ENCODE measurements around the gene GALNT18.
"Not testable (repeated sequence)": the region's sequence is repeated elsewhere in the genome, so short reads cannot be mapped to it uniquely, and the experiment has no call there.

Gene GALNT18

DNA sequence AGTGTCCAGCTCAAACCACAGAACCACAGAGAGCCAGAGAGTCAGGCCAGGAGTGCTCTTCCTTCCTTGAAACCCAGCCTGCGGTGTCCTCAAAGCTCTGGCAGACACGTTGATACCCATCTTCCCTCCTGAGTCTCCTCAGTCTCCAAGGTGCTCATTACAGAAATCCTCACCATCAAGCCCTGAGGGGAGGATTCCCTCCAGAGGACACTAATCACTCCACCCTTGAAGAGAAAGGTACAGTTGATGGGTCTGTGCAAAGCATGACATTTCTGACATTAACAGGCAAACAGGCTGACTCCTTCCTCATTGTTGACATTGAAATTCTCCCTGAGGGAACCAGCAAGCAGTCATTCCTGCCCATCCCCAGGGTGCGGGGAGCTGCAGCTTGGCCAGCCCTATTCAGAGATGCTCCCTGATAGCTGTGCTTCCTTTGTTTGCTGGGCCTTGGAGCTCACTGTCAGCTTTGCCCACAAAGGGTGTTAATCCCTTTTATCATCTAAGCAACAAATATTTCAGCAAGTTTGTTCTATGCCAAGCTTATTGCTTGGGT, 167.1 kb downstream of the GALNT18 start:
- DNase-seq, result no peak

DNA sequence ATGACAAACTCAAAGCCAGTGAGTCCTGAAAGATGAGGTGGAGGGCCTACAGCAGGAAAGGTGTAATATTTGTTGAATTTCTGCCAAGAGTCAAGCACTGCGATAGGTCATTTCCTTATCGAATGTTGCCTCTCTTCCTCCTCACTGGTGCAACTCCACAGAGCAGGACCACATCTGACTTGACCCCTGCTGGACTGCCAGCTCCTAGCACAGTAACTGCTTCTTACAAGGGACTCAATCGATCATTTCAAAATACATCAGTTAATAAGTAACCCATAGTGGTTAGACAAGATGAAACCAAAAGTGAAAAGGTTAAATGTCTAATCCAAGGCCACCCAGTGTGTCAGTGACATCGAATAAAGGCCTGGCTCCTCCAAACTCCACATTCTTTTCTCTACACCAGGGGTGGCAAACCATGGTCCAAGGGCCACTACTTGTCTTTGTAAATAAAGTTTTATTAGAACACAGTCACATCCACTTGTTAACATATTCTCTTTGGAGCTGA, 170.3 kb downstream of the GALNT18 start:
- no peak for DNase-seq

DNA sequence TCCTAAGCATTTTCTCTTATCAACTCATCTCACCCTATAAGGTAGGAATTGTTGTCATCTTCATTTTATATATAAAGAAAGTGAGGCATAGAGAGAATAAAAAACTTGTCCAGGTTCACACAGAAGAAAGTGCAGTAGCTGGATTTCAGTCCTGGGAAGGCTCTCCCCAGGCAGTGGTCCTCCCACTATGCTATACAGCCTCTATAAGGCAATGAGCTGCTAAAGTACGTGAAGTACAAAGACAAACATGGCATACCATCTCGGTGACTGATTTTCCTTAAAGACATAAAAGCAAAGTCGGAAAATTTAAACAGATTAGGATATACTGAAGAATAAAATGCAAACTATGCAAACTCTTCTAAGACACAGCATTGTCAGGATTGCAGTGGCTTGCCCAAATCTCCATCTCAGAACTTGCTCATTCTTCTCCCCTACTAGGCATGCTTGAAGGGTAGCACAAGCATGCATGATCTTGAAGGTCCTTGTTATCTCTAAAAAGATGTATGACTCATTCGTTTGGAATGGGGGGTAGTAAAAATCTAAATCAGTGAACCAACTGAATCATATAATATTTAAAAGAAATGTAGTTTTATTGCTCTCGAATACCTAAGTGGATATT, 171.0 kb downstream of the GALNT18 start:
- no peak for DNase-seq

DNA sequence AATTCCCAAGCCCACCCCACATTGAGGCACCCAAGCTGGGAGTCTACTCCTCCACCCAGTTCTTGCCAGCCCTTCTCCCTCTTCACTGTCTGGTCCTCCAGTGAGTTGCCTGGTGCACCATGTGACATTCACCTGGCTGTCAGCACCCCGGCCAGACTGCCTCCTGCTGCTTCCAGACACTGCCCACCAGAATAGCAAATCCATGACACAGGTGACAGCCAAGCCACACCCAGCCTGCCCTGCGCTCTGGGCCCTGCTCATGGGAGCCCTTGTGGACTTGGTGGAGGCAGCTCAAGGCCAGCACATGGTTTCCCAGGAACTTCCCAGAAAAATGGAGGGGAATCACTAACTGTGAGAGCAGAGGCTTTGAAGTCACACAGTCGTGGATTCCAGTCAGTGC, 172.5 kb downstream of the GALNT18 start:
- DNase-seq, result no peak

DNA sequence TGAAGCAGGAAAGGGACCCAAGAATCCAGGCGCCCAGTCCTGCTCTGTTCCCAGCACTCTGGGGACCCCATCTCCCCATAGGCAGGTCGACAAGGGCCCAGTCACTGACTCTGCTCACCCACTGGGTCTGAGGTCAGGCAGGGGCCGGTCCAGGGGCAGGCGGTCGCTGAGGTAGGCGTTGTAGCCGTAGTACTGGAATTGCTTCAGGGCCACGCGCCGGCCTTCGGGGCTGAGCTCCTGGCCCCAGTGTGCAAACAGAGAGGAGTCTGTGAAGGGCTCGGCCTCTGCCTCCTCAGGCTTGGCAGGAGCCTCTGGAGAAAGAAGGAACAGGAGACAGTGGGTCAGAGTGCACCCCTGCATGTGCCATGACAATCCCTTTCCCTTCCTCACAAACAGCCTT, 173.2 kb downstream of the GALNT18 start:
- DNase-seq, result no peak

DNA sequence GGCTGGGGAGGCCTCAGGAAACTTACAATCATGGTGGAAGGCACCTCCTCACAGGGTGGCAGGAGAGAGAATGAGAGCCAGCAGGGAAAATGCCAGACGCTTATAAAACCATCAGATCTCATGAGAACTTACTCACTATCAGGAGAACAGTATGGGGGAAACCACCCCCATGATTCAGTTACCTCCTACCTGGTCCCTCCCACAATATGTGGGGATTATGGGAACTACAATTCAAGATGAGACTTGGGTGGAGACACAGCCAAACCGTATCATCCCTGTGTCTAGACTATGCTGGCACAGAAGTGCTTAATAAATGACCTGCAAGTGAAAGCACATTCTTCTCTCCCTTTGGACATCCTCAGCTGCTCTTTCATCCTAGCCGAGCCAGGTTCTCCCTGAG, 174.2 kb downstream of the GALNT18 start:
- DNase-seq, result not testable (repeated sequence)

DNA sequence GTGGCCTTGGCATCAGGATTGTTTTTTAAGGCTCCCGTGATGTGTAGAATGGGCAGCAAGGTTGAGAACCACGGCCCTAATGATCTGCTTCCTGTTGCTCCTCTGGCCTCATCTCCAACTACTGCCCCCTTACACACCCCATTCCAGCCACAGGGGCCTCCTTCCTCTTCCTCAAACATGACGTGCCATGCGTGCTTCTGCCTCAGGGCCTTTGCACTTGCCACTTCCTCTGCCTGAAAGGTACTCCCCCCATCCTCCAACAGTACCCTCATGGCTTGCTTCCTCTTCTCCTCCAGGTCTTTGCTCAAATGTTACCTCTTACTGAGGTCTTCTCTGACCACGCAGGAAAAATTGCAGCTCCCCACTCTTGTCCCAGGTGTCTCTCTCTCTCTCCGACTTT, 174.8 kb downstream of the GALNT18 start:
- no peak for DNase-seq

DNA sequence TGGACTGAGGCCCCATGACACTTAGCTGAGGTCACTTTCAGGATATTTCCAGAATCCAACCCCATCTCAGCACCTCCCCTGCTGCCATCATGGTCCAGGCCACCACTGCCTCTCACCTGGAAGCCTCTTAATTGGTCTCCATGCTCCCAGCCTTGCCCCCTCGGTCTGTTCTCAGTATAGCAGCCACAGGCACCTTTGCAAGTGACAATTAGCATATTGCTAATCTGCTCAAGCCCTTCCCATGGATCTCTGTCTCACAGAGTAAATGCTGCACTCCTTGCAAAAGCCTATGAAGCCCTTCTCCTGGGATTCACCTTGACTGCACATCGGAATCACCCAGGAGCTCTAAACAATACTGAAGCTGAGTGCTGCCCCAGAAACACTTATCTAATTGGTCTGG, 175.2 kb downstream of the GALNT18 start:
- no peak for DNase-seq

DNA sequence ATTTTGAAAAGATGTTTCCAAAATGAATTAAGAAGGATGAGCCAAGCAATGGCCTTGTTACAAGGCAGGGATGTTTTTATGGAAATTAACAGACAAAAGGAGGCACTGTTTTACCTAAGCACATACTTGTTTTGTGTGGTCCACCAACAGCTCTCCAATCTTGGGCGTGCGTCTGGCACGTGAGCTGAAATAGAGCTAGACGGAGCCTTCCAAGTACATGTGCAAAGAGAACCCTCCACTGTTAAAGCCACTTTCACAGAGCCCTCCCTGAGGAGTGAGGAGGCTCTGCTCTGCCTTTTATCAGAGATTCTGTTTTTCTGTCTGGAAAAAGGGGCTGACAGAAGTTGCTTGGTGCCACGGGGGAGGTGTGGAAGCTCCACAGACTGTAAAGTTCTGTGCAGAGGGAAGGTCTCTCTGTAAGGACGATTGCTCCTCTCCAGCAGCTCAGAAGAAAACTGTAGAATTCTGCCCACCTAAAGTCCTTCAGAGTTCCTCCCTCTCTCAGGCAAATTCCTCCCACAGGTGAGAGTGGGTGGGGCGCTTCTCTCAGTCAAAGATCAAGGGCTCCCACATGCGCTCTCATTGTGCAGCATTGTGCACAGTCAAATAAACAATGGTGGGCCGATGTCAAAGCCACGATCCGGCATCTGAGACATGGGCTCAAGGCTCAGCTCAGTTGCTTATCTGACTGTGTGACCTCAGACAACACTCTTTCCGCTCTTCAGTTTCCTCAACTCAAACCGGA, 176.2 kb downstream of the GALNT18 start:
- no peak for DNase-seq

DNA sequence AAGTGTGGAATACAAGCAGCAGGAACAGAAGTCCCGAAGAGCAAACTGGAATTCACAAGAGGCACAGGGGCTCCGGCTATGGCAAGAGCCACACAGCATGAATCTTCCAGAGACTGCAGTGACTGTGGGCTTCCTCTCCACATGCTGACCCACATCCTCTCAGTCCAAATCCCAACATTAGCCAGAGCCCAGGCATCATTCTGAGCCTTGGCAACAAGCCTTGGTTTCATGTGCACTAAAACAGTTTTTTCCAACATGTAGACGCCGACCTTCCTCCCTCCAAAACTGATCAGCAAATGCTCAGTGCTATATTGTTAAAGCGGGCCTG, 177.0 kb downstream of the GALNT18 start:
- no peak for DNase-seq

DNA sequence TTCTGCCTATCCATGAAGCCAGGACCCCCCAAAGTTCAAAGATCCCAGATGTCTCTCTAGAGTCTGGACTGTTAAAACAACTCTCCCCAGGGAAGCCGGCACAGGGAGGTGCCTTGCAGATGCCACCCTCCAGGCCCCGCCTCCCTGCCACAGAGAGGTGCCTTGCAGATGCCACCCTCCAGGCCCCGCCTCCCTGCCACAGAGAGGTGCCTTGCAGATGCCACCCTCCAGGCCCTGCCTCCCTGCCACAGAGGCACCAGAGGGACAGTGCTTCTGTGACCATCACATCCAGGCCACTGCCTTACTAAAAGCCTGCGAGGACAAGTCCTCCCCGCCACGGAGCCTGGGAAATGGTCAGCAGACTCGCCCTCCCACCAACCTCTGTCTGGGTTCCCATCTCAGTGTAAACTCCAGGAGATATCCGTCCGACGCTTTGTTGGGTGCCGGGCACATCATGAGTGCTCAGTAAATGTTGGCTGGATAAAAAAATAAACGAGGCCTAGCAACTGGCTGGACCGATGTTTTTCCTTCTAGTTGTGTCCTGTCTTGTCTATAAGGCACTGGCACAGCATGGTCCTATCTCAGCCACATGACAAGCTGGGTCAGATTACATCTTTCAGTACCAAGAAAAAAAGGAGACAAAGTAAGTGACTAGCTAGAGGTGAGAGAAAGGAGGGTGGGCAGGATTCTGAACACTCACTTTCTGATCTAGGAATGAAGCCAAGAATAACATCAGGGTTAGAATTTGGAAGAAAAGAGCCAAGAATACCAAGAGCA, 177.6 kb downstream of the GALNT18 start:
- DNase-seq, result no peak

DNA sequence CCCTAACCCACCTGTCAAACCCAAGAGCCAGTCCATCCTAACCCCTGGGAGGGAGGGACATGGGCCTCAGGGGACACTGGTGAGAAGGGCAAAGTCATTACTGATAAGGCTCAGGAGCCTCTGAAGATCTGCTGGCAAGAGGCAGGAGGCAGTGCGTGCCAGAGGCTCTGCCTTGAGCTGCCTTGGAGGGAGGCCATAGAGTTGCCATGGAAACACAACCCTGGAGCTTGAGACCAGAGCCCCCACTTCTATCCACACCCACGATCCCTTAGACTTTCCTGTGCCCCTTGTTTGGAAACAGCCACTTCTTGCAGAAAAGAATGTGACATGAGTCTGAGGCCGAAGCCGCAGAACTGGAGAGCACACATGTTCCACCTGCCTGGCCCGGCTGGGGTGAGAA, 179.0 kb downstream of the GALNT18 start:
- no peak for DNase-seq

DNA sequence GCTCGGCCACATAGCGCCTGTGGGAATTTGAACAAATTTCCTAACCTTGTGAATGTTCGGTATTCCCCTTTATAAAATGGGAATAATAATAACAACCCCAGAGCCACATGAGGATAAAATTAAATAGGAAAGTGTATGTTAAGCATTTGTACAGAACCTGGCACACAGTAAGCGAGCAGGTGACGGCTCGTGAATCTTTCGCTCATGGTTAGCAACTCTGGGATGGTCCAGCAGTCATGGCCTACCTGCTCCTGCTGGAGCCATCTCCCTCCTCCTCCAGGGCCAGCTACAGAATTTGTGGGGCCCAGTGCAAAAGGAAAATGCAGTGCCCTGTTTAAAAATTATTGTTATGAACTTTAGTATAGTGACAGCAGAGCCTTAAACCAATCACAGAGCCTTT, 180.3 kb downstream of the GALNT18 start:
- no peak for DNase-seq

DNA sequence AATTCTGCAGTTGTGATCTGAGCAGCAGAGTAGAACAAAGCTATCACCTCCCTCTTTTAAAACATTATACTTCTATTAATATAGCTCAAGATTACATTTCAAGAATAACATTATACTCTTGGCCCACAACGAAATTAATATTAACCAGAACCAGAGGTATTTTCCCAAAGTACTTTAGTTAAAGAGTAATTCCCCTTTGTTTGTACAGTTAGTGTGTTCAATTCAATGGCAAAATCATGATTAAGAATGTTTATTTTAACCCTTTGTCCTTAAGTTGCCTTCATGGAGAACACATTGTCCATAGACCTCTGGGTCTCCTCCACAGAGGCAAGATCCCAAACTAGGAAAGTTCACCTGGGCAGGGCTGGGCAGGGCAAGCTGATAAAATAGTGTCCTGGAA, 180.7 kb downstream of the GALNT18 start:
- no peak for DNase-seq

DNA sequence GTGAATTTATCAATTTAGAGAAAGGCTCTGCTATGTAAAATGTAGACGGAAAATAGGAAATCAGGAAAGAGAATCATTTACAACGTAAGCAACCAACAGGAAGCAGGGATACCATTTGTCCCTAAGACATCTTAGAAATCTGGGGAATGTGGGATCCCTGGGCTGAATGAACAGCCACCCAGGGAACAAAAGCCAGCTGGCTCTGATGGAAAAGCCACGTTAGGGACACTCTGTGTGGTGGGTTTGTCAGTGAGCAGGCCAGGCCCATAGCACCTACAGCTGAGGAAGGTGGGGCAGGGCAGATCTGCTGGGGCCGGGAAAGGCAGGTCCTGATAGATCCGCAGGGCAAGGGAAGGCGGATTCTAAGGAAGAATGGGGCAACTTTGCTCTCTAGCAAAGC, 181.7 kb downstream of the GALNT18 start:
- no peak for DNase-seq

DNA sequence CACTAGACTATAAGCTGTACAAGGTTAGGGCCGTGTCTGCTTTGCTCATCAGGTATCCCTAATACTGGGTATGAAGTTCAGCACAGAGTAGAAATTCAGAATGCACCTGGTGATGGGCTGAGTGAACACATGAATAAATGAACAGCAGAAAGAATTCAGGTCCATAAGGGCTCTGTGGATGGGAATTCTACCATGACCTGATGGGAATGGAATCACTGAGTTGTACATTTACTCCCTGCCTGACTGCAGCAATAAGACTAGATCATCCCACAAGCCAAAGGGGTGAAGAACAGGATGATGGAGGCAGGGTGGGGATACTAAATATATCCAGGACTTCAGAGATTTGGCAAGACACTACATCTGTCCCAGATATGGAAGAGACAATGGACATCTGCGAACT, 182.2 kb downstream of the GALNT18 start:
- DNase-seq, result no peak

DNA sequence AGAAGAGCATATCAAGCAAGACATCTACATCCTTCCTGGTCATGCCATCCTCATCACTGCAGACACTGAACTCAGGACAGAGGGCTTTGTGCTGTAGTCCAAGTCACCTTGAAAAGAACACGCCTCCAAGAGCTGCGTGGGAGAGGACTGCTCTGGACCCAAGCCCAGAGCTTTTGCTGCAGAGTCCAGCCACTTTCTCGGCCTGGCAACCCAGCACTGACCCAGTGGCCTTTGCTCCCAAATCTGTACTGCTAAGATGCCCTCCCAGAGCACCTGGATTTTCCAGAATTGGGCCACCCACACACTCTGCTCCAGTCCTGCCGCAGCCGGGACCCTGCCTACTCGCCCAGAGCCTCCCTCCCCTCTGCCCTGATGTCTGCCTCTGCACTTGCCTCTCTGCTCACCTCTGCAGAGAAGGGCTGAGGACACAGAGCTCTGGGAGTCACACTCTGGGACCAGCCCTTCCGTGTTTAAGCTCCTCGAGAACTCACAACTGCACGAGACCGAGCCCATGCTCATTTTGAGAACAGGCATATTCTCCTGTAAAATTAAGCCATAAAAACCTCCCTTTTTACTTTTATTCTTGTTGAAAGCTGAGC, 185.0 kb downstream of the GALNT18 start:
- DNase-seq, result no peak

DNA sequence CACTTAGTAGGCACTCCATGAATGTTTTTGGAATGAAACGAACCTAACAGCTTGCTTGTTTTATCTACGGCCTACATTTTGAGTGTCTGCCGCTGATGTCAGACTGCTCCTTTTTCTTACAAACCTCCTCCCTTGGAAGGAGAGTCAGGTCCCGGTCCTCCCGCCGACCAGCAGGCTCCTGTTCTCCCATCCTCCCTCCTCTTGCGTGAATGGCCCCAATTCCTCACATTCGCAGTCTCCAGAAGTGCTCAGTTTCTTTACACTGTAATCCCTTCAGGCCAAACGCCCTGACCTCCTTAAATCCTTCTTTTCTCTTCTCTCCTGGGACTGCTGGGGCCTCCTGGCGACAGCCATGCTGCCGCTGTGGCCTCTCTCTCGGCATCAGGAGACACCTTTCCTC, 186.2 kb downstream of the GALNT18 start:
- no peak for DNase-seq

DNA sequence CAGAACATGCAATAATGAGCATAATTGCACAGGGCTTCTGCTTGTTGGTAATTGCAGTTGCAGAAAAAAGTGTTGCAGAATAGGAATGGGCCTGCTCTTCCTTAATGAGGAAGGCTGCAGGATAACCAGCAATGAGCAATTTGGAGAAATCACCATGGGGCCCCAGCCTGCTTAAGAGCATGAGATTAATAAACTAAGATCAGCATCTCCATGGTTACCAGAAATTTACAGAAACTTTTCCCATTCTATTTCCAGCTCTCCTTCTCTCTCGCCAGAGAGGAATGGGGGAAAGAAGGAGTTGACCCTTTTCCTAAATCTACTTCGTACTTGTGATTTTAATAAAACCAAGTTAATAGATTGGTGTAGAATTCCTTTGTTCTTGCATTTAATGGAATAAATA, 187.8 kb downstream of the GALNT18 start:
- DNase-seq, result no peak

DNA sequence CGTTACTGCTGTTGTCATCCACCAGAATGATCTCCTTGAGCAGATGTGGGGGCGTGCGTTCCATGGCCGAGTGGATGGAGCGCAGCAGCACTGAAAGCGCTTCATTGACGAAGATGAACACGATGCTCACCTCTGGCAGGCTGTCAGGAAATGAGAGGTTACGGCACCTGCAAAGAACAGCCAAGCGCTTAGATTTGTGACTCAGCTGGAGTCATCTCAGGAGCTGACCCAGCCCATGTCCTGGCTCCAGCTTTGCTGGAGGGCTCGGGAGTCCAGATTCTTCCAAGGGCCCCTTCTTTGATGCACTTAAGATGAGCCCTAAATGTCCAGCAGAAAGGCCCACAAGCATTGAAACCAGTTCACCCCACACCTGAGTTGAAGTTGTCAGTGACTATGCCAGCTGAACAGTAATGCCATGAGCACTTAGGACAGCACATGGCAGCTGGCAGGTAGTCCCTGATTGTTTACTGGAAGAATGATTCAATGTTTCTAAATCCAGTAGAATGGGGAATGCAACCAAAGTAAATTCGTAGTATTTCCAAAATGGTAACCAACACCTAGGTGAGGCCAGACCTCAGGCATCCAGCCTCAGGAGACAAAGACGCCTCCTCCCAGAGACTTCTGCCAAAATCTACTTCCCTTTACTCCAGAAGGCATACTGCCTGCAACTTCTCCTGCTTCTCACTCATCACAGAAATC, 189.0 kb downstream of the GALNT18 start:
- no peak for DNase-seq

DNA sequence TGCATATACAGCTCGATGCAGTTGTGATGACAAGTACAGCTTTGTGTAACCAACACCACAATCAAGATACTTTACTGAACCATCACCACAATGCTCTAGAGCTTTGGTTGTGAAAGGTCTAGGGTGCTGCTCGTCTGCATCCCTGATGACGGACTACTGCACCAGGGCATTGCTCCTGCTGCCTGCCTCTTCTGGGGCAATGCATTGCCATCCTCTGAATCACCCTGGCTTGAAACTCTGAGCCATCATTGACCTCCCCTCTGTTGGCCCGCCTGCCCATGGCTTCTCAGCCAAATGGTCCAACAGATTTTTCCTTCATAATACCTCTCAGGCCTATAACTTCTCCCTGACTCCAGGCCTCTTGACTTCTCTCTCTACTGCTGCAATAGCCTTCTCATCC, 191.4 kb downstream of the GALNT18 start:
- DNase-seq, result no peak

DNA sequence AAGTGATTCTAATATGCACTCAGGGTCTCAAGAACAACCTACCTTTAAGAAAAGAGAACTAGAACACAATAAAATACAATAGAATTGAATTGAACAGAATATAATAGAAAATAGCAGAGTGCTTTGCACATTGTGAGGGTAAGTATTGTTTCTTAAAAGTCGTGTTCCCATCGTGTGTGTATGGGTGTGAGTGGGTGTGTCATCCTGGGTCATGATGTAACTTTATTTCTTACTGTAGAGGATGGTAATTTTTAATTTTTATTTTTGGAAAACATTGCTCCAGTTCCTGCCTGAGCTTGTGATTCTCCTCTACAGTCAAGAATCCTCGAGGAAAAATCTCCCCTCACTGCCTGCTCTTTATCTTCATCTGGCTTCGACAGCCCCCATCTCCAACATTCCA, 193.1 kb downstream of the GALNT18 start:
- no peak for DNase-seq

DNA sequence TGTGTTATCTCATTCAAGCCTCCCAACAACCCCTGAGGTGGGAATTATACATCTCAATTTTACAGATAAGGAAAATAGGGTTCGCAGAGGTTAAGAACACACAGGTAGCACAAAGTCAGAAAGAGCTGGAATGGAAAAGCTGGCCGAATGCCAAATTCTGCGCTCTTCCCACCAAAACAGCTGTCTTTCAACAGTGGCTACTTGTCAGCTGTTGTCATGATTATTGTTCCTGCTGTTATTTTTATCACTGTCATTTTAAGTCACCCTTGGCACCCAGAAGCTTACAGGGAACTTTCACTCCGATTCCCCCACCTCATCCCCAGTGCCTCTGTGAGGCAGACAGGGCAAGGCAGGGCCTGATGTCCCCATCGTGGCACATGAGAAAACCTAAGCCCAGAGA, 194.3 kb downstream of the GALNT18 start:
- DNase-seq, result no peak
